GM21576 (cell line): ENCODE results near the gene SLC2A9.
"Not testable (repeated sequence)": the region's sequence is repeated elsewhere in the genome, so short reads cannot be mapped to it uniquely, and the experiment has no call there.

Experiments
- ATAC-seq: cut with Tn5 transposase; IDR thresholded peaks from one replicate; pipeline ENCODE4 v1.9.1; 2021; ENCODE audit warnings: mild to moderate bottlenecking, moderate library complexity; ENCODE audit not compliant: unreplicated experiment

The SLC2A9 gene

DNA sequence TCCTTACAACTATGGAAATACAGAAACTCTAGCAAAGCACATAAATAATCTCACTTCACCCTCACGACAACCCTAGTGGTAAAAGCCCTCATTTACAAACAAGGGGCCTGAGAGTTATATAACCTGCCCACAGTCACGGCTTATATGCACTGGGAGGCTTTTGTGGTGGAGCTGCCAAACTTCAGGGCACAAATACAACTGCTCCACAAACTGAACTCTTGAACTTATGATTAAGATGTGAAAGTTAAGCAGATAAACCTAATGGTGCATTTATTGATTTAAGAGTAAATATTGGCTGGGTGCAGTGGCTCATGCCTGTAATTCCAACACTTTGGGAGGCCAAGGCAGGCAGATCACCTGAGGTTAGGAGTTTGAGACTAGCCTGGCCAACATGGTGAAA lies 19.0 kb downstream of the SLC2A9 start:
- no peak for ATAC-seq

GRCh38 chr4:10001757-10002156 lies 19.5 kb downstream of the SLC2A9 start:
- ATAC-seq, result no peak

- peak; percentile 35 for ATAC-seq
Measured at GRCh38 chr4:9999956-10000561, 21.2 kb downstream of the SLC2A9 start.

GRCh38 chr4:9997886-9998285 lies 23.4 kb downstream of the SLC2A9 start:
- ATAC-seq, result no peak

- ATAC-seq, result no peak
Measured at GRCh38 chr4:9996319-9997110, 24.8 kb downstream of the SLC2A9 start.

DNA sequence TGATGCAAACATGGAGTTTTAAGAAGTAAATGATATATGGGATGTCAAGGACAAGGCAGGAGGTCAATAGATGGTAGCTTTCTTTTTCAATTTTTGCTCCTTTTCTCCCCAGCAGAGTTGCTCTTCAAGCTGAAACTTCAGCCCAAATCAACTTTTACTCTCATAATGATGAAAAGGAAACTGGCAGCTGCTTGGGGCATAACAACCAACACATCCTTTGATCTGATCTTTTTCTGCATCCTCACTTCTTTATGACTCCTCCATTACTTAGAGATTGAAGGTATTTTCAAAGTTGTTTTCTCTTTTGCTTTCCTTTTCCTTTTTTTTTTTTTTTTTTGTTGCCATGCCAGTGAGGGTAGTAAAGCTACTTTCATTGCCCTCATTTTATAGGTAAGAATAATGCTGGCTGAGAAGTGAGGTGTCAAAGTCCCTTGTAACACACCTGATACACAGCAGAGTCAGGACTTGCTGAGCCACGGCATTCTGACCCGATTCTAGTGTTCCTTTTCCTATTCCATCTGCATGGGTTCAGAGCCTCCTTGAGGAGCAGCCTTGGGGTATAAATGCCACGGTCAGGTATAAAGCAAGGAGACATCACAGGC lies 26.9 kb downstream of the SLC2A9 start:
- ATAC-seq, result no peak

DNA sequence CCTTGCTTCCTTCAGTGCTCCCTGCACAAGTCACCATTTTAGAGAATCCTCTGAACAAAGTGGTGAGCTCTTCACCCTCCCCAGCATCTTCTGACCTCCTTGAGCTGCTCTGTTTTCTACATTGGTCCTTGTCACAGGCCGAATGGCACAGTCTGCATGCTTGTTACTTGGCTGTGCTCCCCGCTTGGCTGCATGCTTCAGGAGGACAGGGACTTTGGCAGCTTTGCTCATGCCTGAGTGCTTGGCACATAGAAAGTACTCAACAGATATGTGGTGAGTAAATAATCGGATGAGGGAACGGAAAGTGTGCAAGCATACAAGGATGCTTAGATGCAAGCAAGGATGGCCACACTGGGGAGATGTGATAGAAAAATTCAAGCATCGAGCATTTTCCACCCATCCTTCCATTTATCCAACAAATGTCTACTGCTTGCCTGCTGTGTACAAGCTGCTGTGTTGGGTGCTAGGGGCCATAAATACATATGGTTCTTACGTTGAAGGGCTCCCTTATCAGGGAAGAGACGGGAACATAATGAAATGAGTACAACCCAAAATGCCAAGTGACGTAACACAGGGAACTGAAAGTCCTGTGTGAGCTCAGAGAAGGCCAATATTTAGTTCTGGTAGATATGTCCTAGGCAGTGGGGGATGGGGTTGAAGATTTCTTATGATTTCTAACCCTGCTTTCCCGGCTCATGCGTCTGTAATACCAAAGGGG lies 31.2 kb downstream of the SLC2A9 start:
- ATAC-seq, result no peak

- ATAC-seq, result no peak
Measured at GRCh38 chr4:9988933-9989332, 32.4 kb downstream of the SLC2A9 start.

DNA sequence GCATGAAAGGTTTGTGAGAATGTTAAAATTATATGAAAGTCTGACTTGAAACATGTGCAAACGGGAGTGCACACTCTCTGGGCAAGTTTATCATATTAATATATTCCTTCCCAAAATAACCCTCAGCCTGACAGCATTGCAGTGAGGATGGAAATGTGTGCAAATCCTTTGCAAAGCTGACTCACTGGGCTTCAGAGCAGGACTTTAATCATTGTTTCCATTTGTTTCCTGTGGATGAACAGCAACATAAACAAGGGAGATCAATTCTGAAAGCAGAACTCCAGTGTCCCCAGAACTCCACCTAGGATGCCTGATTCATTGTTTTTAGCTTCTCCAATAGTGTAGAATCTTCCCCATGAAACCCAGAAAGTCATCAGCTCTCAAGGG lies 32.9 kb downstream of the SLC2A9 start:
- no peak for ATAC-seq

- ATAC-seq, result peak; percentile 65
Measured at GRCh38 chr4:9987749-9988362, 33.4 kb downstream of the SLC2A9 start.

GRCh38 chr4:9984621-9985020 lies 36.7 kb downstream of the SLC2A9 start:
- ATAC-seq, result no peak

DNA sequence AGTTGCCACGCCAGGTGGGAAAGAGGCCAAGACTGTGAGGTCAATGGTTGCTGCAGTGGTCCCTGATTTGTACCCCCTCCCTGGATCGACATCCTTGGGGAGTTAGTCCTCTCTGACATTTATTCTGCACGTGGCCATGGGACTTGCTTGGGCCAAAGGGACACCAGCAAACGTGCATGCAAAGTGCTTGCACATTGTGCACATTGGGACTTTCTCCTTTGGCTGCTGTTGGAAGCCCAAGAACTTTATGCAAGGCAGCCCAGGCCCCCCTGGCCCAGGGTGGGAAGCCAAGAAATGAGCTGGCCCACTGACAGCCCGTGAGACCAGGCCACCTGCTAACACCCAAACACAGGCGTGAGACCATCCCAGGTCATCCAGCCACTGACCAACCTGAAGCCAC lies 38.1 kb downstream of the SLC2A9 start:
- ATAC-seq, result no peak

- not testable (repeated sequence) for ATAC-seq
Measured at GRCh38 chr4:9981899-9982298, 39.4 kb downstream of the SLC2A9 start.

- ATAC-seq, result no peak
Measured at GRCh38 chr4:9980898-9981297, 40.4 kb downstream of the SLC2A9 start.

- no peak for ATAC-seq
Measured at GRCh38 chr4:9979101-9979701, 42.1 kb downstream of the SLC2A9 start.

GRCh38 chr4:9977518-9978031 lies 43.7 kb downstream of the SLC2A9 start:
- ATAC-seq, result no peak

DNA sequence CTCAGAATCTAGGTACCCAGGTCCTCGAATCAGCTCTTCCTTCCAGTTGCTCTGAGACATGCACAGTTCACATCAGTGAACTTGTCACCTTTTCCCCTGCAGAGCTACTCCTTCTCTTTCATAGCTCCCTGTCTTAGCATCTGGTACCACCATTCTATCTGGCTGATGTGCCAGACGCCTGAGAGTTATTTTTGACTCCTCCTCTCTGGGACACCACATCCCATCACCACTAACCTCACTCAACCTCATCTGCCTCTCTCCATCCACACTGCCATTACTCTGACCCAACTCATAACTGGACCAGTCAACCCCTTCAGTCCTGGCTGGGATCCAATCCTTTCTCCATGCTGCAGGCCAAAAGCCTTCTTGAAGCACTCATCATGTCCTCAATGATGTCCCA lies 44.5 kb downstream of the SLC2A9 start:
- ATAC-seq, result no peak

DNA sequence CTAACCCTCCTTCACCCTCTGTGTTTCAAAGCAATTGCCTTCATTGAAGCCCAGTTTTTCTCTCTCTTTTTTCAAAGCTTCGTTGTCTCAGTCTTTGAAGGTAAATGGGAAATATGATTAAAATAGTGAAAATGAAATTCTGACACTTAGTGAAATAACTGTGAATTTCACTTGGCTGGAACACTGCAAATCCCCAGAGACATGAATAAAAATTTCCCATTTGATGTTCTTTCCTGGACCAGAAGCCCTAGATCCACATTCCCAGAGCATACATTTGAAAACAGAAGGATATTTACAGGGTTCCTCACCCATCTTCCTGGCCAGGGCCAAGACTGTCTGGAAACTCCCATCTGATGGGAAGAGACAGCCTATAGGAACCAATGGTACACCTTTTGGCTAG lies 45.0 kb downstream of the SLC2A9 start:
- no peak for ATAC-seq

DNA sequence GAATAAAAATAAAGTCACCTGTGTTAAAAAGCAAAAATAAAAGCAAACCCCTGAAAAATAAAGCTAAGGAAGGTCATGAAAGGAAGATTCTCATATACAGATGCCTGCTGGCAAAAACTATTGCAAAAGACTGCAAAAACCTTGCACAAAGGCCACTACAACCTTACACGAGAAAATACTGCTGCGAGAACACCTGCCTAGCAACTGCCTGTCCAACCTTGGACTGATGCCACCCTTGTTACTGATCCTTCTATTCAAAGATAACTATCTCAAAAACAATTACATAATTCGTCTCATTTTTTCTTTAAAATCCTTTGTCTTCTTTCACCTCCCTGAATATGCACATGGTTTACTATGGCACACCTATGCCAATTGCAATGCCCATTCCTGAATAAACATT lies 49.6 kb downstream of the SLC2A9 start:
- no peak for ATAC-seq

GRCh38 chr4:9970399-9971011 lies 50.8 kb downstream of the SLC2A9 start:
- peak; percentile 83 for ATAC-seq
